Tibial artery (tissue), 4 donors: ENCODE measurements around the gene CTNNA3.

Source experiments
- DNase-seq, 2 donors: peaks; one replicate each; pipeline ENCODE4 v3.0.0-alpha.2; 2019
- H3K27ac ChIP-seq, 2 donors: fragments of 200-600 bp; sonication (generic) in 1 of 2; 1 replicate in 1 of 2; 2 replicates in 1 of 2; pipeline ENCODE4 v1.5.1; 2018 to 2019; ENCODE audit warnings: mild to moderate bottlenecking in 1 of 2
- H3K27me3 ChIP-seq, 2 donors: fragments of 200-600 bp; sonication (generic) in 1 of 2; one replicate each; pipeline versions ENCODE4 v1.5.1 to v1.6.0; 2016 to 2019
- H3K36me3 ChIP-seq, 3 donors: fragments of 200-600 bp; sonication (generic) in 2 of 3; one replicate each; pipeline ENCODE4 v1.5.1; 2016 to 2019; ENCODE audit warnings: mild to moderate bottlenecking in 2 of 3
- H3K4me1 ChIP-seq, 4 donors: fragments of 200-600 bp; sonication (generic) in 2 of 4; 1 replicate in 3 of 4; 2 replicates in 1 of 4; pipeline ENCODE4 v1.5.1; 2016 to 2019
- H3K4me3 ChIP-seq, 2 donors: fragments of 200-600 bp; sonication (generic) in 1 of 2; 1 replicate in 1 of 2; 2 replicates in 1 of 2; pipeline ENCODE4 v1.5.1; 2018 to 2019; ENCODE audit warnings: mild to moderate bottlenecking in 2 of 2
- H3K9me3 ChIP-seq, 3 donors: fragments of 200-600 bp; sonication (generic) in 1 of 3; one replicate each; pipeline ENCODE4 v1.5.1; 2016 to 2019
- intact Hi-C: fragments of 100-400 bp; cut with DNase I; formaldehyde crosslinking; loops from one replicate; pipeline ENCODE4 v1.15.0; 2023; ENCODE audit warnings: low total_unique reads
- TF ChIP-seq, protein P1 (sequence below), 2 experiments: fragments of 200-600 bp in 1 of 2; fragments of 450-650 bp in 1 of 2; IDR thresholded peaks; one replicate each; pipeline ENCODE4 v1.5.1; 2017 to 2019; ENCODE audit warnings: antibody characterized with exemption in 2 of 2, mild to moderate bottlenecking in 1 of 2, moderate library complexity in 1 of 2

Gene CTNNA3

GRCh38 chr10:66167816-66168215, 1528.2 kb downstream of the CTNNA3 start:
- Histone ChIP-seq H3K4me3 (no peak overlapping the region), H3K4me1 (no peaks in the 10 kb centered on the region), H3K9me3 (no peaks in the 10 kb centered on the region), H3K27me3 (no peaks in the 10 kb centered on the region), H3K27ac (no peak overlapping the region), H3K36me3 (no peaks in the 10 kb centered on the region)
- TF ChIP-seq, protein P1, sequence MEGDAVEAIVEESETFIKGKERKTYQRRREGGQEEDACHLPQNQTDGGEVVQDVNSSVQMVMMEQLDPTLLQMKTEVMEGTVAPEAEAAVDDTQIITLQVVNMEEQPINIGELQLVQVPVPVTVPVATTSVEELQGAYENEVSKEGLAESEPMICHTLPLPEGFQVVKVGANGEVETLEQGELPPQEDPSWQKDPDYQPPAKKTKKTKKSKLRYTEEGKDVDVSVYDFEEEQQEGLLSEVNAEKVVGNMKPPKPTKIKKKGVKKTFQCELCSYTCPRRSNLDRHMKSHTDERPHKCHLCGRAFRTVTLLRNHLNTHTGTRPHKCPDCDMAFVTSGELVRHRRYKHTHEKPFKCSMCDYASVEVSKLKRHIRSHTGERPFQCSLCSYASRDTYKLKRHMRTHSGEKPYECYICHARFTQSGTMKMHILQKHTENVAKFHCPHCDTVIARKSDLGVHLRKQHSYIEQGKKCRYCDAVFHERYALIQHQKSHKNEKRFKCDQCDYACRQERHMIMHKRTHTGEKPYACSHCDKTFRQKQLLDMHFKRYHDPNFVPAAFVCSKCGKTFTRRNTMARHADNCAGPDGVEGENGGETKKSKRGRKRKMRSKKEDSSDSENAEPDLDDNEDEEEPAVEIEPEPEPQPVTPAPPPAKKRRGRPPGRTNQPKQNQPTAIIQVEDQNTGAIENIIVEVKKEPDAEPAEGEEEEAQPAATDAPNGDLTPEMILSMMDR (IDR thresholded peaks at IDR 0.05) = no peak
- intact Hi-C loops = no loop called here
- no peak for DNase-seq

- Histone ChIP-seq H3K27me3 (no peaks in the 10 kb centered on the region), H3K4me1 (no peaks in the 10 kb centered on the region), H3K4me3 (no peak overlapping the region), H3K9me3 (no peaks in the 10 kb centered on the region), H3K36me3 (no peaks in the 10 kb centered on the region), H3K27ac (no peak overlapping the region)
- intact Hi-C loops = no loop called here
- TF ChIP-seq, protein P1 (IDR thresholded peaks at IDR 0.05) = no peak
- DNase-seq = no peak
Observed at GRCh38 chr10:66162560-66163143, 1533.3 kb downstream of the CTNNA3 start.

- TF ChIP-seq, protein P1 (IDR thresholded peaks at IDR 0.05) = no peak
- Histone ChIP-seq H3K36me3 (no peaks in the 10 kb centered on the region), H3K27ac (no peak overlapping the region), H3K4me3 (no peak overlapping the region), H3K9me3 (no peaks in the 10 kb centered on the region), H3K4me1 (no peaks in the 10 kb centered on the region), H3K27me3 (no peaks in the 10 kb centered on the region)
- DNase-seq = no peak
- intact Hi-C loops = no loop called here
Observed at GRCh38 chr10:66151346-66151745, 1544.6 kb downstream of the CTNNA3 start.

- Histone ChIP-seq H3K36me3 (no peaks in the 10 kb centered on the region), H3K9me3 (no peaks in the 10 kb centered on the region), H3K4me3 (no peak overlapping the region), H3K27ac (no peak overlapping the region), H3K27me3 (no peaks in the 10 kb centered on the region), H3K4me1 (no peaks in the 10 kb centered on the region)
- TF ChIP-seq, protein P1 (IDR thresholded peaks at IDR 0.05) = no peak
- intact Hi-C loops = no loop called here
- no peak for DNase-seq
Observed at GRCh38 chr10:66148312-66148711, 1547.7 kb downstream of the CTNNA3 start.

- DNase-seq = no peak
- no peaks in the 10 kb centered on the region for H3K9me3 ChIP-seq
- H3K27me3 ChIP-seq = no peaks in the 10 kb centered on the region
- no peaks in the 10 kb centered on the region for H3K4me1 ChIP-seq
- no peak overlapping the region for H3K27ac ChIP-seq
- H3K4me3 ChIP-seq = no peak overlapping the region
- no peaks in the 10 kb centered on the region for H3K36me3 ChIP-seq
- TF ChIP-seq, protein P1 (IDR thresholded peaks at IDR 0.05) = no peak
- intact Hi-C loops = no loop called here
Observed at GRCh38 chr10:66144016-66144415, 1552.0 kb downstream of the CTNNA3 start.

- Histone ChIP-seq H3K27me3 (no peaks in the 10 kb centered on the region), H3K4me3 (no peak overlapping the region), H3K36me3 (no peaks in the 10 kb centered on the region), H3K9me3 (no peaks in the 10 kb centered on the region), H3K27ac (no peak overlapping the region), H3K4me1 (no peaks in the 10 kb centered on the region)
- TF ChIP-seq, protein P1 (IDR thresholded peaks at IDR 0.05) = no peak
- no peak for DNase-seq
- intact Hi-C loops = no loop called here
Observed at GRCh38 chr10:66102756-66103155, 1593.2 kb downstream of the CTNNA3 start.
